Measurements from ENCODE around the gene NOC4L. TPM values are rescaled to one million over a fixed set of nuclear protein-coding genes. Genes with fewer than 3 reads are reported as not detected.

The NOC4L gene
- total RNA-seq, 2 experiments from 2014 or later: 23.4 to 23.6 TPM

GRCh38 chr12:132158677-132159554 is 14.7 kb downstream of the NOC4L start:
- no peak for DNase-seq
- Mint-ChIP-seq H3K36me3 (ENCODE audit: low read depth) (no peaks in the 10 kb centered on the region), H3K4me3 (no peak overlapping the region), H3K27ac (no peak overlapping the region), H3K27me3 (no peaks in the 10 kb centered on the region), H3K9me3 (no peaks in the 10 kb centered on the region), H3K4me1 (peaks cover 8% of the 10 kb centered on the region)
- POLR2A ChIA-PET: no interaction called here
- CTCF ChIA-PET: no interaction called here

DNA sequence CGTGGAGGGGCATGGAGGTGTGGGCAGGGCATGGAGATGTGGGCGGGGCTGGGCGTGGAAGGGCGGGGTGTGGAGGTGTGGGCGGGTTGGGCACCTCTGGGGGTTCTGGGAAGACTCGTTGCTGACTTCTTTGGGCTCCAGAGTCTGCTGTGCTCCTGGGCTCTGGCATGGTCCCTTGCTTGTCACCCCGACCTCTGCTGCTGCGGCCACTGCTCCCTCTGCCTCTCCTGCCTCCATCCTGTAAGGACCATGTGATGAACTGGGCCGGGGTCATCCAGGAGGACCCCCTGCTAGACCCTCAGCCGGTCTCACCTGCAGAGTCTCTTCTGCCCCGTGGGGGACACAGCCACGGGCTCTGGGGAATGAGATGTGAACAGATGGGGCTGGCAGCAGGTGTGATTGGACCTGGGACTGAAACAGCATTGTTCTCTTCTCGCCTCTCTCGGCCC is 15.3 kb downstream of the NOC4L start:
- peaks cover 10% of the 10 kb centered on the region for H3K4me1 Mint-ChIP-seq
- no peaks in the 10 kb centered on the region for H3K9me3 Mint-ChIP-seq
- H3K4me3 Mint-ChIP-seq: no peak overlapping the region
- no peak for DNase-seq
- H3K36me3 Mint-ChIP-seq (ENCODE audit: low read depth): no peaks in the 10 kb centered on the region
- ChIA-PET POLR2A (no interaction called here), CTCF (interaction anchor here (1.3 kb wide), 1 partner anchor 59 kb away, joined by 3 read pairs; no protein-coding TSS in a partner anchor)
- peaks cover 5% of the 10 kb centered on the region for H3K27me3 Mint-ChIP-seq
- H3K27ac Mint-ChIP-seq: no peak overlapping the region

- H3K9me3 Mint-ChIP-seq: no peaks in the 10 kb centered on the region
- no peak for DNase-seq
- POLR2A ChIA-PET: no interaction called here
- H3K27ac Mint-ChIP-seq: no peak overlapping the region
- peaks cover 10% of the 10 kb centered on the region for H3K4me1 Mint-ChIP-seq
- H3K4me3 Mint-ChIP-seq: no peak overlapping the region
- no peaks in the 10 kb centered on the region for H3K36me3 Mint-ChIP-seq (ENCODE audit: low read depth)
- H3K27me3 Mint-ChIP-seq: peaks cover 5% of the 10 kb centered on the region
- CTCF ChIA-PET: interaction anchor here (1.3 kb wide), 1 partner anchor 59 kb away, joined by 3 read pairs; no protein-coding TSS in a partner anchor
These were observed 15.8 kb downstream of the NOC4L start for GRCh38 chr12:132160016-132160415.

- ChIA-PET CTCF (interaction anchor here (1.3 kb wide), 1 partner anchor 58 kb away, joined by 3 read pairs; no protein-coding TSS in a partner anchor), POLR2A (interaction anchor here (1.3 to 1.6 kb wide), 2 partner anchors 24 to 29 kb away, joined by 4 to 7 read pairs; no protein-coding TSS in a partner anchor)
- H3K4me1 Mint-ChIP-seq: peaks cover 10% of the 10 kb centered on the region
- H3K9me3 Mint-ChIP-seq: no peaks in the 10 kb centered on the region
- H3K36me3 Mint-ChIP-seq (ENCODE audit: low read depth): no peaks in the 10 kb centered on the region
- no peak for DNase-seq
- H3K4me3 Mint-ChIP-seq: no peak overlapping the region
- H3K27ac Mint-ChIP-seq: no peak overlapping the region
- peaks cover 5% of the 10 kb centered on the region for H3K27me3 Mint-ChIP-seq
These were observed 16.4 kb downstream of the NOC4L start for GRCh38 chr12:132160601-132161035.

GRCh38 chr12:132161036-132161781 is 17.0 kb downstream of the NOC4L start:
- POLR2A ChIA-PET: interaction anchor here (1.3 to 1.6 kb wide), 2 partner anchors 24 to 28 kb away, joined by 4 to 7 read pairs; no protein-coding TSS in a partner anchor
- Mint-ChIP-seq H3K4me1 (peaks cover 10% of the 10 kb centered on the region), H3K4me3 (no peak overlapping the region), H3K9me3 (peaks cover 2% of the 10 kb centered on the region), H3K27me3 (peaks cover 5% of the 10 kb centered on the region), H3K27ac (no peak overlapping the region), H3K36me3 (ENCODE audit: low read depth) (no peaks in the 10 kb centered on the region)
- DNase-seq: no peak
- CTCF ChIA-PET: interaction anchor here (1.3 kb wide), 1 partner anchor 58 kb away, joined by 3 read pairs; no protein-coding TSS in a partner anchor

GRCh38 chr12:132161796-132162507 is 17.7 kb downstream of the NOC4L start:
- H3K36me3 Mint-ChIP-seq (ENCODE audit: low read depth): no peaks in the 10 kb centered on the region
- H3K9me3 Mint-ChIP-seq: peaks cover 3% of the 10 kb centered on the region
- ChIA-PET POLR2A (interaction anchor here (1.3 to 1.6 kb wide), 2 partner anchors 23 to 27 kb away, joined by 4 to 7 read pairs; no protein-coding TSS in a partner anchor), CTCF (interaction anchor here (1.3 to 1.7 kb wide), 2 partner anchors 8 to 24 kb away, joined by 3 to 4 read pairs; no protein-coding TSS in a partner anchor)
- peaks cover 5% of the 10 kb centered on the region for H3K27me3 Mint-ChIP-seq
- no peak for DNase-seq
- H3K27ac Mint-ChIP-seq: no peak overlapping the region
- H3K4me1 Mint-ChIP-seq: peaks cover 10% of the 10 kb centered on the region
- H3K4me3 Mint-ChIP-seq: no peak overlapping the region

GRCh38 chr12:132162508-132163031 is 18.3 kb downstream of the NOC4L start:
- Mint-ChIP-seq H3K9me3 (peaks cover 5% of the 10 kb centered on the region), H3K36me3 (ENCODE audit: low read depth) (no peaks in the 10 kb centered on the region), H3K27me3 (peaks cover 5% of the 10 kb centered on the region), H3K4me1 (peaks cover 13% of the 10 kb centered on the region), H3K27ac (no peak overlapping the region), H3K4me3 (no peak overlapping the region)
- DNase-seq: no peak
- ChIA-PET CTCF (interaction anchor here (1.3 to 1.7 kb wide), 2 partner anchors 9 to 23 kb away, joined by 3 to 4 read pairs; no protein-coding TSS in a partner anchor), POLR2A (no interaction called here)

- peaks cover 5% of the 10 kb centered on the region for H3K9me3 Mint-ChIP-seq
- peaks cover 5% of the 10 kb centered on the region for H3K27me3 Mint-ChIP-seq
- CTCF ChIA-PET: interaction anchor here (1.3 to 1.7 kb wide), 2 partner anchors 9 to 22 kb away, joined by 3 to 4 read pairs; no protein-coding TSS in a partner anchor
- no peak overlapping the region for H3K27ac Mint-ChIP-seq
- no peaks in the 10 kb centered on the region for H3K36me3 Mint-ChIP-seq (ENCODE audit: low read depth)
- H3K4me3 Mint-ChIP-seq: no peak overlapping the region
- POLR2A ChIA-PET: no interaction called here
- H3K4me1 Mint-ChIP-seq: peaks cover 16% of the 10 kb centered on the region
- DNase-seq: no peak
These were observed 19.0 kb downstream of the NOC4L start for GRCh38 chr12:132163041-132163910.

GRCh38 chr12:132163911-132164288 is 19.6 kb downstream of the NOC4L start:
- CTCF ChIA-PET: interaction anchor here (0.5 to 1.7 kb wide), 2 partner anchors 10 to 435 kb away, joined by 3 to 4 read pairs; no protein-coding TSS in a partner anchor
- H3K4me3 Mint-ChIP-seq: no peak overlapping the region
- H3K9me3 Mint-ChIP-seq: peaks cover 5% of the 10 kb centered on the region
- POLR2A ChIA-PET: no interaction called here
- H3K36me3 Mint-ChIP-seq (ENCODE audit: low read depth): no peaks in the 10 kb centered on the region
- no peak overlapping the region for H3K27ac Mint-ChIP-seq
- H3K4me1 Mint-ChIP-seq: peaks cover 16% of the 10 kb centered on the region
- DNase-seq: no peak
- peaks cover 5% of the 10 kb centered on the region for H3K27me3 Mint-ChIP-seq

GRCh38 chr12:132164426-132164825 is 20.2 kb downstream of the NOC4L start:
- H3K27ac Mint-ChIP-seq: no peak overlapping the region
- peaks cover 16% of the 10 kb centered on the region for H3K4me1 Mint-ChIP-seq
- DNase-seq: no peak
- H3K4me3 Mint-ChIP-seq: no peak overlapping the region
- peaks cover 5% of the 10 kb centered on the region for H3K9me3 Mint-ChIP-seq
- no peaks in the 10 kb centered on the region for H3K36me3 Mint-ChIP-seq (ENCODE audit: low read depth)
- H3K27me3 Mint-ChIP-seq: peaks cover 5% of the 10 kb centered on the region
- POLR2A ChIA-PET: no interaction called here
- CTCF ChIA-PET: interaction anchor here (0.5 kb wide), 1 partner anchor 434 kb away, joined by 3 read pairs; no protein-coding TSS in a partner anchor

- peaks cover 12% of the 10 kb centered on the region for H3K4me1 Mint-ChIP-seq
- H3K27ac Mint-ChIP-seq: no peak overlapping the region
- no peak for DNase-seq
- H3K9me3 Mint-ChIP-seq: peaks cover 5% of the 10 kb centered on the region
- no peak overlapping the region for H3K4me3 Mint-ChIP-seq
- CTCF ChIA-PET: no interaction called here
- H3K36me3 Mint-ChIP-seq (ENCODE audit: low read depth): no peaks in the 10 kb centered on the region
- POLR2A ChIA-PET: no interaction called here
- peaks cover 5% of the 10 kb centered on the region for H3K27me3 Mint-ChIP-seq
These were observed 21.3 kb downstream of the NOC4L start for GRCh38 chr12:132165584-132165983.

Data from activated CD4-positive, alpha-beta memory T cell treated with anti-CD3 and anti-CD28 coated beads, Interleukin-2, amount 10 ng/mL, durations not matched to agents 7 days and 5 days (primary cell).